RWPE2 (cell line): ENCODE data around the gene TOR2A.

ENCODE experiments used
- ATAC-seq: fragments of 200-7000 bp; cut with Tn5 transposase; 3 replicates; pipeline ENCODE4 v1.9.1; 2021; ENCODE audit warnings: low read depth
- DNase-seq: peaks from one replicate; pipeline ENCODE4 v3.0.0-alpha.2; 2020; ENCODE audit warnings: low spot score
- H3K27ac ChIP-seq: fragments of 450-650 bp; 2 replicates; pipeline ENCODE4 v1.5.1; 2017; ENCODE audit warnings: mild to moderate bottlenecking; ENCODE audit not compliant: poor library complexity, severe bottlenecking
- H3K27me3 ChIP-seq: fragments of 250-450 bp; sonication (Bioruptor Pico); 2 replicates; pipeline ENCODE4 v1.5.1; 2021; ENCODE audit warnings: mild to moderate bottlenecking, moderate library complexity; ENCODE audit not compliant: insufficient read depth, poor library complexity, severe bottlenecking
- H3K36me3 ChIP-seq: fragments of 250-450 bp; sonication (Bioruptor Pico); 2 replicates; pipeline ENCODE4 v1.5.1; 2020; ENCODE audit warnings: low read depth, mild to moderate bottlenecking, moderate library complexity
- H3K4me1 ChIP-seq: fragments of 250-450 bp; sonication (Bioruptor Pico); 2 replicates; pipeline ENCODE4 v1.5.1; 2021; ENCODE audit warnings: mild to moderate bottlenecking, moderate library complexity; ENCODE audit not compliant: insufficient read depth, poor library complexity, severe bottlenecking
- H3K4me3 ChIP-seq: fragments of 250-450 bp; sonication (Bioruptor Pico); 2 replicates; pipeline ENCODE4 v1.5.1; 2021; ENCODE audit warnings: mild to moderate bottlenecking, moderate library complexity; ENCODE audit not compliant: severe bottlenecking
- H3K9me3 ChIP-seq: fragments of 250-450 bp; sonication (Bioruptor Pico); 2 replicates; pipeline ENCODE4 v1.5.1; 2021; ENCODE audit warnings: mild to moderate bottlenecking, moderate library complexity; ENCODE audit not compliant: severe bottlenecking
- CTCF ChIP-seq: fragments of 450-650 bp; IDR thresholded peaks from one replicate; pipeline ENCODE4 v1.5.1; 2017; ENCODE audit warnings: mild to moderate bottlenecking, moderate library complexity; ENCODE audit not compliant: poor library complexity, severe bottlenecking

TOR2A gene

GRCh38 chr9:127755061-127756060, 20.3 kb upstream of the TOR2A start:
- Histone ChIP-seq H3K9me3 (no peaks in the 10 kb centered on the region), H3K4me1 (no peaks in the 10 kb centered on the region), H3K27me3 (peaks cover 39% of the 10 kb centered on the region), H3K36me3 (no peaks in the 10 kb centered on the region), H3K4me3 (no peak overlapping the region), H3K27ac (no peak overlapping the region)
- DNase-seq (no peak), ATAC-seq (no peak)
- no peak for TF ChIP-seq CTCF

- H3K36me3 ChIP-seq: no peaks in the 10 kb centered on the region
- no peak overlapping the region for H3K27ac ChIP-seq
- ATAC-seq (peak; percentile 67), DNase-seq (no peak)
- no peaks in the 10 kb centered on the region for H3K9me3 ChIP-seq
- peaks cover 39% of the 10 kb centered on the region for H3K27me3 ChIP-seq
- H3K4me1 ChIP-seq: no peaks in the 10 kb centered on the region
- TF ChIP-seq CTCF: no peak
- no peak overlapping the region for H3K4me3 ChIP-seq
Observed at GRCh38 chr9:127754099-127755060, 19.3 kb upstream of the TOR2A start.

- H3K27me3 ChIP-seq: peaks cover 39% of the 10 kb centered on the region
- ATAC-seq: no peak
- no peak for DNase-seq
- TF ChIP-seq CTCF: no peak
- H3K27ac ChIP-seq: no peak overlapping the region
- H3K36me3 ChIP-seq: no peaks in the 10 kb centered on the region
- H3K4me1 ChIP-seq: no peaks in the 10 kb centered on the region
- no peaks in the 10 kb centered on the region for H3K9me3 ChIP-seq
- H3K4me3 ChIP-seq: no peak overlapping the region
Observed at GRCh38 chr9:127753622-127754021, 18.5 kb upstream of the TOR2A start.

- Histone ChIP-seq H3K9me3 (no peaks in the 10 kb centered on the region), H3K27ac (no peak overlapping the region), H3K4me1 (no peaks in the 10 kb centered on the region), H3K4me3 (no peak overlapping the region), H3K27me3 (peaks cover 39% of the 10 kb centered on the region), H3K36me3 (no peaks in the 10 kb centered on the region)
- TF ChIP-seq CTCF: no peak
- DNase-seq: no peak
- no peak for ATAC-seq
Observed at GRCh38 chr9:127753148-127753547, 18.1 kb upstream of the TOR2A start.
